Measurements from ENCODE around the gene NPEPPS. TPM values are rescaled to one million over a fixed set of nuclear protein-coding genes. Genes with fewer than 3 reads are reported as not detected.

Gene NPEPPS
- total and polyA plus RNA-seq, 2 of the 13 experiments (the other 11 are each of a cell fraction or from before 2014, with no cell fraction given): 53.5 to 127 TPM

DNA sequence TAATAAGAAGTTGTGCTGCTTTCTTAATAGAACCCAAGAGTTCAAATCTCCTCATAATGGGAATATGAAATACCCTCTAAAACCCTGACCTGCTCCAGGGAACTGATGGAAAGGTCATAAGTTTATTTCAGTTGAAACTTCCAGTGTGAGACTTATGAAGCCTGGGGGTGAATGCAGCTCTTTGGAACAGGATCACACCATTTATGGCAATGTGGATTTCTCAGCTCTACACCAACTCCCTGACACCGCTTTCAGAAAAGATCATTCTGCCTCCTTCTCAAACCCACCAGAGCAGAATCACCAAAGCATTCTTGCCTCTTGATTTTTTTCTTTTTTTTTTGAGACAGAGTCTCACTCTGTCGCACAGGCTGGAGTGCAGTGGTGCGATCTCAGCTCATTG, 102.1 kb downstream of the NPEPPS start:
- DNase-seq (ENCODE audit: low spot score): no peak
- no peak overlapping the region for H2AFZ ChIP-seq (ENCODE audit: low read length)
- H3K9me3 ChIP-seq (ENCODE audit: low read length): no peaks in the 10 kb centered on the region
- in situ Hi-C loops (cut with HindIII; ENCODE audit: extremely low pct_ligation_motif_present, low pct_unique_long_range_greater_than_20kb) (no loop called here), intact Hi-C loops (cut with micrococcal nuclease; ENCODE audit: unreplicated experiment) (no loop called here)
- H3K9ac ChIP-seq (ENCODE audit: insufficient read depth, low read depth, low read length): no peak overlapping the region
- no peaks in the 10 kb centered on the region for H3K4me1 ChIP-seq (ENCODE audit: insufficient read depth, low read length)
- H3K27ac ChIP-seq (ENCODE audit: extremely low read length, insufficient read depth, low read length): no peak overlapping the region
- H3K27me3 ChIP-seq (ENCODE audit: control insufficient read depth in 1 of 2, insufficient read depth in 2 of 2, low read length in 2 of 2): no peaks in the 10 kb centered on the region
- POLR2A ChIA-PET: no interaction called here
- no peak overlapping the region for H3K4me2 ChIP-seq (ENCODE audit: low read depth, low read length)
- no peak overlapping the region for H3K4me3 ChIP-seq (replicated peaks in 1 of 3; ENCODE audit: insufficient read depth in 1 of 3, low read depth in 2 of 3, low read length in 3 of 3)
- no peaks in the 10 kb centered on the region; a peak in 1 of 5 replicates for H3K36me3 ChIP-seq (replicated peaks in 1 of 2; ENCODE audit: control insufficient read depth in 1 of 2, insufficient read depth in 2 of 2, low read length in 2 of 2)
- TF ChIP-seq, protein P1, sequence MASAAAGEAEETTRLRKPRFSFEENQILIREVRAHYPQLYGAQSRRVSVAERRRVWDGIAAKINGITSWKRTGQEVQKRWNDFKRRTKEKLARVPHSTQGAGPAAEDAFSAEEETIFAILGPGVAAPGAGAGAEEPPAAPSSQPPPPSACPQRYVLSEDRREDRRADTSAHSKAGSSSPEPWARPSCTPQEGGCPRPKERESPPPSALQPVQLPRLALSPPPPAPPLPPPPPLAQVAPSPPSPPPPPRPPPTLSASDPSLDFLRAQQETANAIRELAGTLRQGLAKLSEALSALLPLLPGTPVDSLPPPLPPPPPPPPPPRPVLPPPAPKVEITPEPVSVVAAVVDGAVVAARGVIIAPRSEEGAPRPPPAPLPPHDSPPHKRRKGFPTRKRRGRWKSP (CRISPR knock-in tag; IDR thresholded peaks at IDR 0.05): no peak
- TF ChIP-seq ZSCAN9 (CRISPR knock-in tag; IDR thresholded peaks at IDR 0.05; ENCODE audit: borderline replicate concordance) (no peak), HDAC1 (CRISPR knock-in tag; IDR thresholded peaks at IDR 0.05) (no peak), SMARCC2 (IDR thresholded peaks at IDR 0.05) (no peak), KDM2A (CRISPR knock-in tag; IDR thresholded peaks at IDR 0.05; ENCODE audit: borderline replicate concordance, low read depth) (no peak), TARDBP (CRISPR knock-in tag; IDR thresholded peaks at IDR 0.05) (no peak), FOXK1 (CRISPR knock-in tag; IDR thresholded peaks at IDR 0.05; ENCODE audit: borderline replicate concordance, low read depth) (no peak), ZNF550 (CRISPR knock-in tag; IDR thresholded peaks at IDR 0.05; ENCODE audit: borderline replicate concordance) (no peak), ATAD3A (CRISPR knock-in tag; IDR thresholded peaks at IDR 0.05) (no peak), NR2C2 (CRISPR knock-in tag; IDR thresholded peaks at IDR 0.05; ENCODE audit: borderline replicate concordance) (no peak), NPAS2 (CRISPR knock-in tag; IDR thresholded peaks at IDR 0.05; ENCODE audit: borderline replicate concordance) (no peak)
- TF ChIP-seq, protein P2, sequence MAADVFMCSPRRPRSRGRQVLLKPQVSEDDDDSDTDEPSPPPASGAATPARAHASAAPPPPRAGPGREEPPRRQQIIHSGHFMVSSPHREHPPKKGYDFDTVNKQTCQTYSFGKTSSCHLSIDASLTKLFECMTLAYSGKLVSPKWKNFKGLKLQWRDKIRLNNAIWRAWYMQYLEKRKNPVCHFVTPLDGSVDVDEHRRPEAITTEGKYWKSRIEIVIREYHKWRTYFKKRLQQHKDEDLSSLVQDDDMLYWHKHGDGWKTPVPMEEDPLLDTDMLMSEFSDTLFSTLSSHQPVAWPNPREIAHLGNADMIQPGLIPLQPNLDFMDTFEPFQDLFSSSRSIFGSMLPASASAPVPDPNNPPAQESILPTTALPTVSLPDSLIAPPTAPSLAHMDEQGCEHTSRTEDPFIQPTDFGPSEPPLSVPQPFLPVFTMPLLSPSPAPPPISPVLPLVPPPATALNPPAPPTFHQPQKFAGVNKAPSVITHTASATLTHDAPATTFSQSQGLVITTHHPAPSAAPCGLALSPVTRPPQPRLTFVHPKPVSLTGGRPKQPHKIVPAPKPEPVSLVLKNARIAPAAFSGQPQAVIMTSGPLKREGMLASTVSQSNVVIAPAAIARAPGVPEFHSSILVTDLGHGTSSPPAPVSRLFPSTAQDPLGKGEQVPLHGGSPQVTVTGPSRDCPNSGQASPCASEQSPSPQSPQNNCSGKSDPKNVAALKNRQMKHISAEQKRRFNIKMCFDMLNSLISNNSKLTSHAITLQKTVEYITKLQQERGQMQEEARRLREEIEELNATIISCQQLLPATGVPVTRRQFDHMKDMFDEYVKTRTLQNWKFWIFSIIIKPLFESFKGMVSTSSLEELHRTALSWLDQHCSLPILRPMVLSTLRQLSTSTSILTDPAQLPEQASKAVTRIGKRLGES (CRISPR knock-in tag; IDR thresholded peaks at IDR 0.05; ENCODE audit: borderline replicate concordance): no peak
- 98% methylated on average over 3 of the region's 3 CpGs for WGBS (ENCODE audit: low lambda C conversion rate)
- no peaks in the 10 kb centered on the region for H4K20me1 ChIP-seq (ENCODE audit: insufficient read depth, low read length)
- no peaks in the 10 kb centered on the region for H3K79me2 ChIP-seq (ENCODE audit: insufficient read depth, low read length)
- CTCF ChIA-PET (ENCODE audit: low intra/inter-chr PET ratio, low total read pairs): no interaction called here
- no peak for FAIRE-seq
- ATAC-seq: no peak
- BruUV-seq (replicated peaks): no TSS peak
